K562 (cell line): Measurements from ENCODE around the gene FRMD3. TPM values are rescaled to one million over a fixed set of nuclear protein-coding genes. Genes with fewer than 3 reads are reported as not detected.

Experiments
- ATAC-seq: fragments of 200-7000 bp; cut with Tn5 transposase; 3 replicates; pipeline ENCODE4 v1.9.1; 2020; ENCODE audit warnings: moderate library complexity
- BruUV-seq: library from RNA; stranded (reverse); fragments of 400-500 nt; replicated peaks from 2 replicates; lab custom pipeline; 2021; lab: Mats Ljungman, UMichigan
- CTCF ChIA-PET: fragments of 300-600 bp; formaldehyde crosslinking; extraction: SDS; loops from one replicate; lab custom pipeline; 2021; ENCODE audit warnings: low intra/inter-chr PET ratio; lab: Yijun Ruan, JAX
- POLR2A ChIA-PET: fragments of 300-600, 350-650 bp; sonication (Branson Sonifier 250); formaldehyde crosslinking; extraction: SDS; loops from one replicate; lab custom pipeline; 2021; ENCODE audit warnings: antibody characterized with exemption, inconsistent platforms; lab: Yijun Ruan, JAX
- DNase-seq, 4 experiments: peaks; one replicate each; pipeline versions ENCODE4 v3.0.0 to v3.0.0-alpha.2; 2011 to 2018; ENCODE audit warnings: low spot score in 3 of 4, mixed read lengths in 3 of 4; ENCODE audit errors: extremely low read depth in 1 of 4
- FAIRE-seq: peaks from 2 replicates; lab custom pipeline; 2011; peaks lifted over from hg19 to GRCh38; lab: Jason Lieb, UNC
- H2AFZ ChIP-seq: 2 replicates; pipeline ENCODE4 v1.6.0; 2011; ENCODE audit warnings: low read depth, low read length, control low read depth, inconsistent platforms
- H3K27ac ChIP-seq: fragments of 200-600 bp; 3 replicates; pipeline ENCODE4 v1.8.0; 2011; ENCODE audit warnings: low read depth, mild to moderate bottlenecking, control low read depth, inconsistent platforms, low read length, moderate library complexity, mixed read lengths; ENCODE audit errors: extremely low read depth
- H3K27me3 ChIP-seq, 2 experiments: fragments of 300-600 bp in 1 of 2; 2 replicates in 1 of 2; 3 replicates in 1 of 2; pipeline versions ENCODE4 v1.6.0 to v1.8.0; 2011; ENCODE audit warnings: inconsistent platforms in 2 of 2, low read length in 2 of 2, mild to moderate bottlenecking in 1 of 2, mixed read lengths in 1 of 2, moderate library complexity in 1 of 2; ENCODE audit not compliant: control insufficient read depth in 2 of 2, insufficient read depth in 2 of 2
- H3K36me3 ChIP-seq: fragments of 300-600 bp; 3 replicates; pipeline ENCODE4 v1.8.0; 2011; ENCODE audit warnings: mild to moderate bottlenecking, low read length, inconsistent platforms; ENCODE audit not compliant: control insufficient read depth, insufficient read depth
- H3K4me1 ChIP-seq, 2 experiments: fragments of 200-600 bp in 1 of 2; replicated peaks in 1 of 2; 2 replicates in 1 of 2; 3 replicates in 1 of 2; pipeline versions ENCODE4 v1.5.1 to v1.8.0; 2011; ENCODE audit warnings: inconsistent platforms in 2 of 2, low read length in 2 of 2, mild to moderate bottlenecking in 1 of 2, mixed read lengths in 1 of 2, moderate library complexity in 1 of 2; ENCODE audit not compliant: control insufficient read depth in 2 of 2, insufficient read depth in 2 of 2
- H3K4me2 ChIP-seq: 2 replicates; pipeline ENCODE4 v1.6.1; 2011; ENCODE audit warnings: low read length, control low read depth, inconsistent platforms, mixed read lengths; ENCODE audit not compliant: insufficient read depth
- H3K4me3 ChIP-seq: fragments of 200-600 bp; sonication (generic), shearing (Covaris generic); 2 replicates; pipeline ENCODE4 v1.5.1; 2016; ENCODE audit warnings: control low read depth, inconsistent platforms
- H3K79me2 ChIP-seq: fragments of 200-600 bp; 3 replicates; pipeline ENCODE4 v1.8.0; 2011; ENCODE audit warnings: low read length, inconsistent platforms; ENCODE audit not compliant: control insufficient read depth, insufficient read depth
- H3K9ac ChIP-seq, 2 experiments: 2 replicates each; pipeline versions ENCODE4 v1.6.0 to v1.6.1; 2011; ENCODE audit warnings: low read depth in 2 of 2, low read length in 2 of 2, control low read depth in 1 of 2, inconsistent platforms in 1 of 2, mild to moderate bottlenecking in 1 of 2, mixed read lengths in 1 of 2; ENCODE audit not compliant: insufficient read depth in 1 of 2
- H3K9me1 ChIP-seq: one replicate; pipeline ENCODE4 v1.6.0; 2011; ENCODE audit warnings: inconsistent platforms, mild to moderate bottlenecking, low read length, moderate library complexity; ENCODE audit not compliant: control insufficient read depth, insufficient read depth
- H3K9me3 ChIP-seq: replicated peaks from 2 replicates; pipeline ENCODE4 v1.5.1; 2011; ENCODE audit warnings: low read depth, low read length, inconsistent platforms; ENCODE audit not compliant: control insufficient read depth, insufficient read depth
- H4K20me1 ChIP-seq: replicated peaks from 2 replicates; pipeline ENCODE4 v1.6.1; 2011; ENCODE audit warnings: low read length, inconsistent platforms, mixed read lengths; ENCODE audit not compliant: control insufficient read depth, insufficient read depth
- BRD4 ChIP-seq: fragments of 200-600 bp; sonication (generic); IDR thresholded peaks from 2 replicates; pipeline ENCODE4 v1.6.1; 2017; ENCODE audit warnings: inconsistent platforms
- CC2D1A ChIP-seq: fragments of 450-650 bp; IDR thresholded peaks from 2 replicates; pipeline ENCODE4 v1.6.1; 2017; ENCODE audit warnings: mild to moderate bottlenecking
- EHMT2 ChIP-seq: fragments of 450-650 bp; IDR thresholded peaks from 2 replicates; pipeline ENCODE4 v1.6.1; 2018; ENCODE audit warnings: antibody characterized with exemption
- ILF3 ChIP-seq: fragments of 450-650 bp; IDR thresholded peaks from 2 replicates; pipeline ENCODE4 v1.6.1; 2018; ENCODE audit warnings: antibody characterized with exemption, mild to moderate bottlenecking, moderate library complexity, borderline replicate concordance
- JUND ChIP-seq, 2 experiments: IDR thresholded peaks; 2 replicates in 1 of 2; 3 replicates in 1 of 2; pipeline ENCODE4 v1.6.1; 2011; ENCODE audit warnings: borderline replicate concordance in 2 of 2, low read depth in 2 of 2, low read length in 2 of 2, improper control_type of control experiment in 1 of 2, missing biosample characterization in 1 of 2, missing genetic modification characterization in 1 of 2, missing genetic modification reagents in 1 of 2
- MIER1 ChIP-seq: fragments of 450-650 bp; IDR thresholded peaks from 2 replicates; pipeline ENCODE4 v1.6.1; 2016; ENCODE audit warnings: antibody characterized with exemption, mild to moderate bottlenecking, low read depth
- NFE2L1 ChIP-seq: fragments of 450-650 bp; IDR thresholded peaks from 2 replicates; pipeline ENCODE4 v1.6.1; 2016; ENCODE audit warnings: missing genetic modification characterization, low read depth, mild to moderate bottlenecking, missing compliant biosample characterization, moderate library complexity, borderline replicate concordance
- RBM39 ChIP-seq: fragments of 200-400 bp; formaldehyde crosslinking; optimal IDR thresholded peaks from 2 replicates; pipeline ENCODE3; 2018; ENCODE audit warnings: low read depth, low read length
- SREBF1 ChIP-seq: fragments of 150-350 bp; IDR thresholded peaks from 2 replicates; pipeline ENCODE4 v1.6.1; 2014; ENCODE audit warnings: antibody characterized with exemption, low read depth, low read length, borderline replicate concordance
- SUPT5H ChIP-seq: fragments of 450-650 bp; IDR thresholded peaks from 2 replicates; pipeline ENCODE4 v1.6.1; 2016
- YBX1 ChIP-seq: fragments of 450-650 bp; IDR thresholded peaks from 2 replicates; pipeline ENCODE4 v1.7.1; 2016; ENCODE audit warnings: mild to moderate bottlenecking
- WGBS: fragments of 100-300 bp; shearing (Covaris generic); methylation state at CpG from one replicate; pipeline ENCODE4 v1.1.6; 2016; ENCODE audit warnings: low coverage, mixed read lengths; ENCODE audit not compliant: insufficient coverage; ENCODE audit errors: missing lambda C conversion rate; 5-methylcytosine and 5-hydroxymethylcytosine counted together
- in situ Hi-C: fragments of 300-500 bp; cut with MboI; formaldehyde crosslinking; loops from 4 replicates; pipeline ENCODE4 v1.15.0; 2018; ENCODE audit warnings: inconsistent platforms, mixed read lengths
- intact Hi-C: fragments of 100-400 bp; cut with micrococcal nuclease; formaldehyde crosslinking; loops from 2 replicates; pipeline ENCODE4 v1.14.2; 2022
- polyA plus RNA-seq, 8 experiments: library from polyadenylated mRNA; depleted of rRNA in 4 of 8; stranded (reverse) in 5 of 8; unstranded in 3 of 8; fragments of >200 nt; fragmentation: Nextera tagmentation in 2 of 8; fragmentation: Illumina TruSeq in 1 of 8; extraction: Ambion mirVana in 2 of 8; extraction: Trizol in 1 of 8; gene quantifications; 2 replicates each; pipeline versions ENCODE4 v1.2.1 to v1.2.3, GENCODE V29; 2011 to 2014; ENCODE audit warnings: inconsistent platforms in 1 of 8, missing spikeins in 1 of 8
- total RNA-seq, 7 experiments: library from RNA; depleted of rRNA in 6 of 7; stranded (reverse); fragments of >200 nt in 6 of 7; fragmentation: Illumina TruSeq in 2 of 7; extraction: Trizol in 2 of 7; gene quantifications; 2 replicates each; pipeline versions ENCODE4 v1.2.1 to v1.2.3, GENCODE V29; 2011 to 2021; ENCODE audit warnings: low replicate concordance in 1 of 7
- TF ChIP-seq, protein P1 (sequence below): sonication (generic); IDR thresholded peaks from 2 replicates; pipeline ENCODE4 v1.6.1; 2016
- TF ChIP-seq, protein P2 (sequence below), 2 experiments: fragments of 450-650 bp; formaldehyde crosslinking in 1 of 2; IDR thresholded peaks; 2 replicates each; pipeline versions ENCODE4 v1.4.0 to v1.6.1; 2014 to 2020; ENCODE audit warnings: mild to moderate bottlenecking in 2 of 2, borderline replicate concordance in 1 of 2, low read depth in 1 of 2

The FRMD3 gene
- total and polyA plus RNA-seq, 9 of the 15 experiments (the other 6 are each of a cell fraction or from before 2014, with no cell fraction given) = 0.09 to 0.51 (median 0.21) TPM

DNA sequence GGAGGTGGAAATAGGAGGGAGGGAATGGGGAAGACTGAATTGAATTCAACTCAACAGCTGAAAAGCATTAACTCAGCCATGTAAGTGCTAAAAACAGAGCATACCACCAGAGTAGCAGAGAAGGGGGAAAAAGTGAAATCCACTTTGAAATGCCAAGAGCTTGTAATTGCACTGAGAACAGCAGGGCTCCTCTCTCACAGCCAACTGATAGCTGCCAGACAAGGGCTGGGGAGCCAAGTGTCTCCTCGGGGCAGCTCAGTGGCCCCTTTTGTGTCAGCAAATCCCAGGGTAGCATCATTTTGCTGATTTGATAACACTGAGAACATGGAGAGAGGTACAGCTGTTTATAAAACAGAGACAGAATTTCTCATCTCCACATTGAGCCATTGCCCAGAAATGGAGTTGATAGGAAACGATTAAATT, 182.5 kb downstream of the FRMD3 start (continued):
- TF ChIP-seq JUND (IDR thresholded peaks at IDR 0.05; ENCODE audit: borderline replicate concordance, low read depth, low read length) = no peak
- TF ChIP-seq JUND (tag; IDR thresholded peaks at IDR 0.05; ENCODE audit: borderline replicate concordance, low read depth, low read length) = no peak
- no peak for TF ChIP-seq NFE2L1 (tag)
- TF ChIP-seq SUPT5H = no peak
- no peak for TF ChIP-seq RBM39
- TF ChIP-seq ILF3 = no peak
- no peak for TF ChIP-seq CC2D1A
- no peak for TF ChIP-seq BRD4
- TF ChIP-seq, protein P1, sequence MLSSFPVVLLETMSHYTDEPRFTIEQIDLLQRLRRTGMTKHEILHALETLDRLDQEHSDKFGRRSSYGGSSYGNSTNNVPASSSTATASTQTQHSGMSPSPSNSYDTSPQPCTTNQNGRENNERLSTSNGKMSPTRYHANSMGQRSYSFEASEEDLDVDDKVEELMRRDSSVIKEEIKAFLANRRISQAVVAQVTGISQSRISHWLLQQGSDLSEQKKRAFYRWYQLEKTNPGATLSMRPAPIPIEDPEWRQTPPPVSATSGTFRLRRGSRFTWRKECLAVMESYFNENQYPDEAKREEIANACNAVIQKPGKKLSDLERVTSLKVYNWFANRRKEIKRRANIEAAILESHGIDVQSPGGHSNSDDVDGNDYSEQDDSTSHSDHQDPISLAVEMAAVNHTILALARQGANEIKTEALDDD = no peak

DNA sequence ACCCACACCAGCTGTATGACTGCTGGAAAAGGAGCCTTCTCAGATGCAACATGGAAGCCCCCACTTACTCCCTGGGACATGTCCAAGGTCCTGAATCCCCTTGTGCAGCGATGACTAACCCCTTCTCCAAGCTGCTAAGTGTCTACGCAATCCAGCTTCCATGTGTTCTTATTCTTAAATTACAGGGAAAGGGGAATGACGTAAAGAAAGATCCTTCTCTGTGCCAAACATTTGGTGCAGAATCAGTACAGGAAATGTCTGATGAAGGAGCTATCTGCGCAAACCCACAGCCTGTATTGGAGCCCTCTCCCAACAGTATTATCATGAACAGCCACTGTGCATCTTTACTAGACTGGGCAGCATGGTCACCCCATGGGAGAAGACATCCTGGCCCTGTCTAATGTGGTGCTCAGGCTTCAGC, 183.2 kb downstream of the FRMD3 start:
- ChIA-PET CTCF (no interaction called here), POLR2A (no interaction called here)
- H4K20me1 ChIP-seq = no peaks in the 10 kb centered on the region
- no peaks in the 10 kb centered on the region for H3K36me3 ChIP-seq
- H3K4me1 ChIP-seq = no peaks in the 10 kb centered on the region
- TF ChIP-seq MIER1 (peak; percentile 65; the same call in 1 of the 2 replicates), YBX1 (no peak), EHMT2 (peak; percentile 76), SREBF1 (no peak)
- TF ChIP-seq, protein P2, sequence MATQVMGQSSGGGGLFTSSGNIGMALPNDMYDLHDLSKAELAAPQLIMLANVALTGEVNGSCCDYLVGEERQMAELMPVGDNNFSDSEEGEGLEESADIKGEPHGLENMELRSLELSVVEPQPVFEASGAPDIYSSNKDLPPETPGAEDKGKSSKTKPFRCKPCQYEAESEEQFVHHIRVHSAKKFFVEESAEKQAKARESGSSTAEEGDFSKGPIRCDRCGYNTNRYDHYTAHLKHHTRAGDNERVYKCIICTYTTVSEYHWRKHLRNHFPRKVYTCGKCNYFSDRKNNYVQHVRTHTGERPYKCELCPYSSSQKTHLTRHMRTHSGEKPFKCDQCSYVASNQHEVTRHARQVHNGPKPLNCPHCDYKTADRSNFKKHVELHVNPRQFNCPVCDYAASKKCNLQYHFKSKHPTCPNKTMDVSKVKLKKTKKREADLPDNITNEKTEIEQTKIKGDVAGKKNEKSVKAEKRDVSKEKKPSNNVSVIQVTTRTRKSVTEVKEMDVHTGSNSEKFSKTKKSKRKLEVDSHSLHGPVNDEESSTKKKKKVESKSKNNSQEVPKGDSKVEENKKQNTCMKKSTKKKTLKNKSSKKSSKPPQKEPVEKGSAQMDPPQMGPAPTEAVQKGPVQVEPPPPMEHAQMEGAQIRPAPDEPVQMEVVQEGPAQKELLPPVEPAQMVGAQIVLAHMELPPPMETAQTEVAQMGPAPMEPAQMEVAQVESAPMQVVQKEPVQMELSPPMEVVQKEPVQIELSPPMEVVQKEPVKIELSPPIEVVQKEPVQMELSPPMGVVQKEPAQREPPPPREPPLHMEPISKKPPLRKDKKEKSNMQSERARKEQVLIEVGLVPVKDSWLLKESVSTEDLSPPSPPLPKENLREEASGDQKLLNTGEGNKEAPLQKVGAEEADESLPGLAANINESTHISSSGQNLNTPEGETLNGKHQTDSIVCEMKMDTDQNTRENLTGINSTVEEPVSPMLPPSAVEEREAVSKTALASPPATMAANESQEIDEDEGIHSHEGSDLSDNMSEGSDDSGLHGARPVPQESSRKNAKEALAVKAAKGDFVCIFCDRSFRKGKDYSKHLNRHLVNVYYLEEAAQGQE (IDR thresholded peaks at IDR 0.05; ENCODE audit: borderline replicate concordance) = peak; percentile 91
- TF ChIP-seq, protein P2 (CRISPR knock-in tag; IDR thresholded peaks at IDR 0.05; ENCODE audit: low read depth) = peak; percentile 79
- H3K4me3 ChIP-seq = no peak overlapping the region
- no peaks in the 10 kb centered on the region for H3K9me3 ChIP-seq
- no peaks in the 10 kb centered on the region for H3K27me3 ChIP-seq
- DNase-seq = peak in 1 of 4 experiments; percentile 6
- no peak overlapping the region for H2AFZ ChIP-seq
- no TSS peak for BruUV-seq
- H3K9me1 ChIP-seq = no peaks in the 10 kb centered on the region
- no peak overlapping the region for H3K4me2 ChIP-seq
- H3K27ac ChIP-seq = no peak overlapping the region
- no peak for ATAC-seq
- 3% methylated on average over 4 of the region's 4 CpGs for WGBS
- FAIRE-seq = no peak
- no peaks in the 10 kb centered on the region for H3K79me2 ChIP-seq
- in situ Hi-C loops = no loop called here
- intact Hi-C loops = no loop called here
- H3K9ac ChIP-seq = no peak overlapping the region
